Stimulated activated CD8-positive, alpha-beta memory T cell treated with anti-CD3 and anti-CD28 coated beads, Interleukin-2, amount 100 ng/mL, for 48 hours (primary cell): Measurements from ENCODE around the gene PRUNE1.

Experiments used
- DNase-seq, 2 donors: peaks; one replicate each; pipeline ENCODE4 v3.0.0-alpha.2; 2020; ENCODE audit warnings: low read depth in 2 of 2

PRUNE1 gene

DNA sequence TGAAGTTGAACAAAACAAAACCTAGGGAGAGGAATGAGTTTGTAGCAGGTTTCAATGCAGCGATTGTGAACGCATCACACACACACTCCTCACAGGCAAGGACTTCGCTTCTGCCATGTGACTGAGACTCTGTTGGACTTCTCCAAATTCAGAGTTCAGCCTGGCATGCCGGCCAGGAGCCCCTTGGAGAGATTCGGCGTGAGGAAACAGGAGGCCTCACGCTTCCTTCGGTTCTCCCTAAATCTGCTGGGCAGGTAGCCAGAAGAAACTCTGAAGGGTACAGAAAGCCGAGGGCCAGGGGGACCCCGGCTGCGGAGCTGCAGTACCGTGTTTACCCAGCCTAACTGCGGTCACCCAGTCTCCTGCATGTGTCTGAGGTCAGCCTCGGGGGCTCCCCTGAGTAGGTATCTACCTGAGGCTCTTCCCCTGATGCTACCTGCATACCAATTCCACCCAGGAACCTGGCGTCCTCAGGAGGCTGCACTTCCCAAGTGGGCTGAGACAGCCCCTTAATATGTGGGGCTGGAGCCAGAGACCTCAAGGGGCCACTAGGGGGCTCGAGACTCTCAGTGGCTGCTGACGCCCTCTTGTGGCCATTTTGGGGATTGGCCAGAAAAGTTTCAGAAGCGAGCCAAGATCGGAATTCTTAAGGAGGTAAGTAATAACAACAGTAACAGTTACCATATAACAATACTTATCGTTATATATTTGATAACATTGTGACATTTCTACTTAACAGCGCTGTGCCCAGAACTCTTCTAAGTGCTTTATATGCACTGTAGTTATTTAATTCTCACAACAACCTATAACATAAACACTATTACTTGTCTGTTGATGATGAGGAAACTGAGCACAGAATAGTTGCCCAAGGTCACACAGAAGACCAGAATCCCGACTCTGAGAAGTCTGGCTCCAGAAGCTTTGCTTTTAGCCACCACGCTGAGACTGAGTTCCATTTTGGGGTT lies 28.9 kb upstream of the PRUNE1 start:
- DNase-seq = peak; percentile 72 to 84

- DNase-seq = no peak
Measured at GRCh38 chr1:150981177-150981804, 27.0 kb upstream of the PRUNE1 start.

DNA sequence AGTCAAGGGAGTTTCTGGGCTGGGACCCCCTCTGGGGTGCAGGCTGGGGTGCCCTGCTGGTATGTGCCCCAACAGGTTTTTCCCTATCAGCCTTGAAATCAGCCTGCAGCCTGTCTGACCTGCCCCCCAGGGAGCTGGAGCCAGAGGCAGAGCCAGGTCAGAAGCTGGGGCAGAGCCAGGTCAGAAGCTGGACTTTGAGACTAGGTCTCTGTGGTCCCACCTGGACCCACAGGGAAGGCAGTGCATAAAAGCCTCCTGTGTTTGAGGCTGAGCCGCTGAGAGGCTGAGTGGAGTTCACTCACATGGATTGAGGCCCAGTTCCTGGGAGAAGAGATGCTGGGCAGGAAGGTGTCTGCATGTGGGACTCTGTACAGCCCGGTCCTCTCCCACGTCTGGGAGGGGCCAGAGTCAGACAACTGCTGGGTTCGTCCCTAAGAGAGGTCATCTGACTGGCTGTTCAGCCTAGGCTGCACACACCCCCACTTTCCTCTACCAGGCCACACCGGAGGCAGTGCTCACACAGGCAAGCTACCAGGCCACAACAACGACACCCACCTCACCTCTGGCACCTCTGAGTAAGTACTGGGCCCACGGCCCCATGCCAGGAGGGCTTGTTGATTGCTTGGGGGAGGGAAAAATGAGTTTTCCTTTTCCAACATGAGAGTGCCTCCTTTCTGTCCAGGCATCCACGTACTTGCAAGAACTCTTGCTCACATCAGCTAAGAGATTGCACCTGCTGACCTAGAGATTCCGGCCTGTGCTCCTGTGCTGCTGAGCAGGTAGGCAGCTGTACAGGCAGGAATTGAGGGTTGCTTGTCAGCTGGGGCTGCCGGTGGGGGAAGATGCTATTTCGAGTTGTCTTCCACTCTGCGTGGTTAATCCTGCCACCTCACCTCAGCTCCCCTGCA lies 26.2 kb upstream of the PRUNE1 start, which contains the start of gene ANXA9:
Gene ANXA9, plus strand, starts transcription at position 488 of the 908 bp plus-strand sequence. CDS start 814 bp downstream, outside the sequence.
- DNase-seq = no peak

DNA sequence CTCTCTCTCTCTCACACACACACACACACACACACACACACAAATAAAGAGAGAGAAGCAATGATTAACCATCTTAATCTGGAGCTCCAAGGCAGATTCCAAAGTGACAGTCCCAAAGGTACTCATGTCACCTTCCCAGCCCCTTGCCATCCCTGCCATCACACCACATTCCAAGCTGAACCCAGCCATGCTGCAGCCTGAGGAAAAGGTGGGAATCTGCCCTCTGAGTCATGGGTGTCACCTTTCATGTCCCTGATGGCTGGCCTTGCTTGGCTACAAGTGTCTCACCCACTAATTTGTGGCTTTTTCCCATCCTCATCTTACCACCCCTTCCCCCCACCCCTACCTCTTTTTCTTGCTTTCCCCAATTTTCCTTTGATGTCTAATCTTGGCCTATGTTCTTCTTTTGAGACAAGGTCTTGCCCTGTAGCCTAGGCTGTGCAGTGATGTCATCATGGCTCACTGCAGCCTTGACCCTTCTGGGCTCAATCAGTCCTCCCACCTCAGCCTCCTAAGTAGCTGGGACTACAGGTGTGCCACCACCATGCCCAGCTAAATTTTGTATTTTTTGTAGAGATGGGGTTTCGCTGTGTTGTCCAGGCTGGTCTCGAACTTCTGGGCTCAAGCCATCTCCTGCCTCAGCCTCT lies 22.9 kb upstream of the PRUNE1 start:
- no peak for DNase-seq

GRCh38 chr1:150987924-150988323 lies 20.3 kb upstream of the PRUNE1 start:
- no peak for DNase-seq

GRCh38 chr1:150992626-150993025 lies 15.6 kb upstream of the PRUNE1 start:
- DNase-seq = no peak

DNA sequence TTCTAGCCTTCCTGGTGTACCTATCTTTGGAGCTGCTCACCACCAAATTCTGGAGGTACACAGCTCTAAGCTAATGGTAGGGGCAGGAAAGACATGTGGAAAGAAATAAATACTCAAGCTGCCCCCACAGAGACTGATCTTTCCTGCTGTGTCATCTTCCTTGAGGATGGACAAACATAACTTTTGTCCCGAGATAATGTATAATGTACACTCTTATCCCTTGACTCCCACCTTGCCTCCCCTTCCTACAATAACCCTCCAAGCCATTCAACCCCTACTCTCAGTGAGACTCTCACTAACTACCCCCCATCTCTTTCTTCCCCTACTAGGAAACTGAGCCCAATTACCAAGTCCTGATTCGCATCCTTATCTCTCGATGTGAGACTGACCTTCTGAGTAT lies 14.0 kb upstream of the PRUNE1 start:
- no peak for DNase-seq

DNA sequence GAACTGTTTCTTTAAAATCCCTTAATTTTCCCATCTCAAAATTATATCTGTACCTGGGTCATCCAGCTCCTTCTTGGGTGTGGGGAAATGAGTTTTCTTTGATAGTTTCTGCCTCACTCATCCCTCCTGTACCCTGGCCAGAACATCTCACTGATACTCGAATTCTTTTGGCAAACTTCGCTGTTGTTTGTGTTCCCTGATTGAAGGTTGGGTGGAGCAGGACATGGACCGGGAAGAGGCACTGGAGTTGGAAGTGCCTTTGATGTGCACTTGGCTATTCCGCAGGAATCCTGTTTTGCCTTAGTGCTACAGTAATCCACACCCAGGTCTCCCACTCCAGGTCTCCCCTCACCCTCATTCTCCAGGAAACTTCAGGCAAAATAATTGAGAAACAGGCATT lies 12.8 kb upstream of the PRUNE1 start:
- DNase-seq = no peak

DNA sequence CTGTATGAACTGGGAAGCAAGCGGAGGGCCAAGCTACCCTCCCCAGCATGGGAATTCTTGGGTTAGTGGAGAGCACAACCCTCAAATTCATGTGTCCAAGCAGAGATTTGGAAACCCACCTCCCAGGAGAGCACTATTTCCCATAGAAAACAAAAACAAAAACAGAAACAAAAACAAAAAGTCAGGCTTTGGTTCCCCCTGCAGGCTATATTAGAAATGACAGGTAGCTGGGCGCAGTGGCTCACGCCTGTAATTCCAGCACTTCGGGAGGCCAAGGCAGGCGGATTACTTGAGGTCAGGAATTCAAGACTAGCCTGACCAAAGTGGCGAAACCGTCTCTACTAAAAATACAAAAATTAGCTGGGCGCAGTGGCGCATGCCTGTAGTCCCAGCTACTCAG lies 12.4 kb upstream of the PRUNE1 start:
- DNase-seq = no peak

DNA sequence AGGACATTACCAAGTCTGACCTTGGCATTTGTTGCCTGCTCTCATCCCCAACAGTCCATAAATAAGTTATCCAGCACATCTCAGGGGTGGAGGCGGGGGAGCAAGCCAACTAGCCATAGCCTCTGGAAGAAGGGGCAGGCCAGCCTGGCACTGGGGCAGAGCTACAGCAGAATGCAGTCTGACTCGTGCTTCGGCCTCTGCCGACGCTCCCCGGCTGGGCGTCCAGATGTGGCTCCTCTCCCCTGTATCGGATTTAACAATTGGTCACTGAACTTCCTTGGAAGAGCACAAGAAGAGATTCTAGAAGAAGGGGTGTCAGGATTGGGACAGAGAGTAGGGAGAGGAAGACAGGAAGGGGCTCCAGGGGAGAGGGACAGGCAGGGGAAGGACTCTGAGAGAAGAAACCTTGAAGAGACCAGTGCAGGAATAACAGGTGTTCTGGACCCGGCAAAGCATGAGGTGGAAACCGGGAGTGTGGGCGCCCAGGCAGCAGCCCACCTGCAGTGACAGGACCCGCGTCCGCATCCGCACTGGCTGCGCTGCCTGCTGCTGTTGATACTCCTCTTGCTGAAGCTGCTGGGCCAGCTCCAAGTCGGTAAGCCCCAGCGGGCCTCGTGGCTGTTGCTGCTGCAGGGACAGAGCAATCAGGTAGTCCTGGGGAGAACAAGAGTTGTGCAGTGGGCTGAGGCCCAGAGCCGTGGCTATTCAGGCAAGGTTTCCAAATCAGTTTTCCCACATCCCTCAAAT lies 10.9 kb upstream of the PRUNE1 start:
- DNase-seq = no peak

DNA sequence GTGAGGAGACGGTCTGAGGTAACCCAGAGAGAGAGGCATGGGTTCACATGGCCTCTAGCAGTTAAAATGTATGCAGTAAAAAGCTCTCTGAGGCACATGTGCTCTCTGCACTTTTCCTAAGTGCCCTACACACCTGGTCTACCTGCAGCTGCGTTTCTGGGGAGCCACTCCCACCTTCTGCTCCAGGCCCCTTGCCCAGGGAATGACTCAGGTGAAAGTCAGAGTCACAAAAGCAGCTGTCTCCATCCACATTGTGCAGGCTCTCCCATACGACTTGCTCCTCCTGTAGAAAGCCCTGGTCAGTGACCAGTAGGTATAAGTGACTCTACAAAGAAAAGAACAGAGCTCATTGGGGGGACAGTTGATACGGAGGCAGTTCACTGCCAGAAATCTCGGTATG lies 10.3 kb upstream of the PRUNE1 start:
- DNase-seq = no peak

DNA sequence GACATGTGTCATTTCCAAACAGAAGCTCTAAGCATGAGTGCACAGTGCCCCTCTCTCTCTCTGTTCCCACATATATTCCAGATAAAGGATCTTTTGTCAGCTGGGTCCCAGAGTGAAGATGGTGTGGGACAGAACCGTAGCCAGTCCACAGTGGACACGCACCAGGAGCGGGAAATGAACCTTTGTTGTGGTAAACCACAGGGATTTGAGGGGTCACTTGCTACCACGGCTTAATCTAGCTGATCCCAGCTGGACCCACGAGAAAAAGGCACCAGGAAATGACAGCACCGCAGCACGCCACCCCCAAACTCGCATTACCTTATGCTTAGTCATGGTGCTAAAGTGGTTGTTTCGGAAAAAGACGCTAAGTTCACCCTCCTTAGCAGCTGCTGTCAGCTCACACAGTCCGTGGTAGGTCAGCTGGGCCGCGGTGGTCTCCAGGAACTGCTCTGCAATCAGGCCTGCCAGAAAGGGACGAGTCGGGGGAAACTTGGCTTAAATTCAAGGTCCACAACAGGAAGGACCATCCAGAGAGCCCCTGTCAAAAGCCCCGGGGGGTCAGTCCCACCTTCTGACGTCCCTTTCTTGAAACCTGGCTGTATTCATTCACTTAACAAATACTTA lies 9.1 kb upstream of the PRUNE1 start:
- DNase-seq = no peak

DNA sequence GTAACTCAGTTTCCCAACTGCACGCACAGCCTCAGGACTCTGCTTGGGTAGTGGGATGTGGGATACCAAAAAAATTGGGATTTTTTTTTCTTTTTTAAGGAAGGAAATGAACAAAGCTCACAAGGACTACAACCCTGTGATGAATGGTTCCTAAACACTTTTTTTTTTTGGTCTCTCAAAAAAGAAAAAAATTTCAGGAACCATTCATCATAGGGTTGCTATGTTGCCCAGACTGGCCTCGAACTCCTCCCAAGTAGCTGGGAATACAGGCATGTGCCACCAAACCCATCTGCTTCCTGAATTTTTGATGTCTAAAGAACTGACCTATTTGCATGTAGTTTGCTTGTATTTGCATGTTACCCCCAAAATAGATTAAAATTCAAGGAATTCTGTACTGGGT lies 8.3 kb upstream of the PRUNE1 start:
- no peak for DNase-seq

- DNase-seq = no peak
Measured at GRCh38 chr1:151000408-151000807, 7.8 kb upstream of the PRUNE1 start.

DNA sequence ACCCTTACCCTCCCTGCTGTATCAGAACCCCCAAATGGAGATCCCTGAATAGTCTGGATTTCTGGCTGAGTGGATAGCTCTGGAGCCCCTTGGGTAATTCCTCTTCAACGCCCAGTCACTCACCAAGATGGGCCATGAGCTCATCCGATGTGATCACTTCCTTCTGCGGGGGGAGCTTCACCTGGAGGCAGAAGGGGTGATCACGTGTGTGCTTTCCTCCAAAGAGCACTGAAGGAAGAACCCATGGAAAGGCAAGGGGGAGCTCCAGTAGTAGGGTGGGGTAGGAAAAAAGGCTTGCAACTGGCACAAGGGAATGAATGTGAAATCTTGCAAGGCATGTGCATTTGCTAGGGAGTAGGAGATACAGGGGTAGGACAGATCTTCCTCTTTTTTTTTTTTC lies 6.6 kb upstream of the PRUNE1 start:
- DNase-seq = no peak

DNA sequence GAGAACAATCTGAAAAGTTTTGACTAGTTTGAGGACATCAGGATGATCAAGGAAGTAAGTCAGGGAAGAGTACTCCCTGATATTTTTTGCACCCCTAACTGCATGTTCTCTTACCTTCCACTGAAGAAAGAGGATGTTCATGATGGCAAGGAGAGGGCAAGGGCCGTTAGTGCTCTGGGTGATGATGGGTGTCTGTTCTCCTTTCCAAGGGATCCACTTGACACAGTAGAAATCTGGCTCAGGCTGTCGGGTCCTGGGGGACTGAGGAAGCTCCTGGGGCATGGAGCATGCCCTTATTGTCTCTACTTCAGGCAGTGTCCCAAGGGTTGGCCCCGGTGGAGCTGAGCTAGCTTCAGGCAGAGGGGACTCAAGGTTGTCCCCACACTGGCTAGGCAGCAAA lies 6.2 kb upstream of the PRUNE1 start:
- no peak for DNase-seq

DNA sequence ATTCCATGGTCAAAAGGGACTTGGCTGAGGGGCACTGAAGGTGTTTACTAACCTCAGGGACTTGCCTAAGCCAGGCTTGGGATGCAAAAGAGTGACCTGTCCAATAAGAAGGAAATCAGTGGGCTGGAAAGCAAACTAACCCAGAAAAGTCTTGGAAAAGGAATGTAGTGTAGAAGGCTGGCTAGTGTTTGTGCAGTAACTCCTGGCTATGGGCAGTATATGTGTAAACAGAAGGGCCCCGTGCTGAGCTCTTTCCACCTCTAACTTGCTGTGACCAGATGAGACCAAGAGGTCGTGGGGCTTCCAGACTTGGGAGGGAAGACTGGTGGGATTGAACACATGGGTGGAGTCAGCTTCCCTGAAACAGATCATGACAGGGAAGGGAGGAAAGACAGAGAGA lies 5.6 kb upstream of the PRUNE1 start:
- DNase-seq = no peak

DNA sequence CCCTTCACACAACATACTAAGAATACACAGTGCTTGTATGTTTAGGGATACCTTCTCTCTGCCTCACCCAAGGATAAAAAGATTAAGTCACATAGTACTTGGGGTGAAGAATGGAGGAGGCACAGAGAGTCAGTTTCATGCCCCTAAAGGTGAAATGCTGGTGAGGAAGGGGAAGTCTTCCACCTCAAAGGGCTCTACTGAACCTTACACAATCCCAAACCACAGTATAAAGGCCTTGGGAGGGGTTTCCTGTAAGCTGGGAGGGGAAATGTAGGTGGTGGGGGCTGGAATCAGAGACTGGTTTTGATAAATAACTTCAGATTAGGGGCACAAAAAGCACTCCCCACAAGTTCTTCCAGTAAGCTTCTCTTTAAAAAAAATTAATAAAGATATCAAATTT lies 5.1 kb upstream of the PRUNE1 start:
- DNase-seq = no peak

DNA sequence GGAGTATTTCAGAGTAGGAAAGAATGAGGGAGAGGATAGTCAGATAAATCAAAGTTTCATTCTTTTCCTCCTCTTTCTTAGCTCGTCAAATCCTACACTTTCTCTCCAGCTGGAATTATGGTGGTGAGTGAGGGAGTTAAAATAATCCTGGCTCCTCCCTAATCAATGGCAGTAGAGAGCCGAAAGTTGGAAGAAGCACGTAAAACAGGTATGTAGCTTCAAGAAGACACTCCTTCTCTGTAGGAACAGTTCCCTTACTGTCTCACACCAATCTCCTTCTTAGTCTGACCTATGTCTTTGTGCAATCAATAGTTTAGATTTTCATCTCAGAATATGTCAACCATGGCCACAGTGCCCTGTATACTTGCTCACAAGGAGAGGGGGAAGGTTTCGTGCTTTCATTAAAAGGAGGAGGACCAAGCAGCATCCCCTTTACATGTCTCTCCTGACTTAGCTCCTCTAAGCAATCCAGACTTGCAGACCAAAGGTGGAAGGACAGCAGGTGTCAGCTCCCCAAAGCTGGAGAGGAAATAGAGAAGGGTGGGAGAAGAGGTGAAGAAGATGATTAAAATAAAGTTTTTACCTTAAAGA lies 2.4 kb upstream of the PRUNE1 start:
- DNase-seq = no peak
